HG03025 (cell line): ENCODE measurements around the gene CLEC2A.
A peak's percentile ranks its signal among the peaks of the same experiment; 100 is the strongest.
"Not testable (repeated sequence)": the region's sequence is repeated elsewhere in the genome, so short reads cannot be mapped to it uniquely, and the experiment has no call there.

Experiments
- ATAC-seq: cut with Tn5 transposase; IDR thresholded peaks from one replicate; pipeline ENCODE4 v1.9.1; 2021; ENCODE audit warnings: mild to moderate bottlenecking, moderate library complexity; ENCODE audit not compliant: unreplicated experiment, low FRiP score

CLEC2A gene

GRCh38 chr12:9932270-9932669 is at the start of gene CLEC2A:
Gene CLEC2A (minus strand): TSS chr12:9932370. CDS start chr12:9932329, 41 bp downstream.
- no peak for ATAC-seq

- no peak for ATAC-seq
These were observed 48.0 kb upstream of the CLEC2A start for GRCh38 chr12:9980126-9980525.

- no peak for ATAC-seq
These were observed 45.7 kb upstream of the CLEC2A start for GRCh38 chr12:9977916-9978315.

GRCh38 chr12:9976626-9977025 is 44.5 kb upstream of the CLEC2A start:
- not testable (repeated sequence) for ATAC-seq

- ATAC-seq, result no peak
These were observed 43.4 kb upstream of the CLEC2A start for GRCh38 chr12:9975614-9976013.

- not testable (repeated sequence) for ATAC-seq
These were observed 42.6 kb upstream of the CLEC2A start for GRCh38 chr12:9974731-9975130.

- ATAC-seq, result no peak
These were observed 41.8 kb upstream of the CLEC2A start for GRCh38 chr12:9973949-9974348.

- ATAC-seq, result no peak
These were observed 39.0 kb upstream of the CLEC2A start, which contains the start of gene CLEC12A for GRCh38 chr12:9971181-9971580. Gene CLEC12A (plus strand): TSS chr12:9971409. CDS start chr12:9971597, 188 bp downstream.

- ATAC-seq, result no peak
These were observed 37.5 kb upstream of the CLEC2A start for GRCh38 chr12:9969673-9970072.

- no peak for ATAC-seq
These were observed 29.7 kb upstream of the CLEC2A start for GRCh38 chr12:9961901-9962300.

- ATAC-seq, result no peak
These were observed 28.9 kb upstream of the CLEC2A start for GRCh38 chr12:9961106-9961505.

- no peak for ATAC-seq
These were observed 28.4 kb upstream of the CLEC2A start for GRCh38 chr12:9960590-9960989.

- ATAC-seq, result no peak
These were observed 25.7 kb upstream of the CLEC2A start for GRCh38 chr12:9957834-9958233.

GRCh38 chr12:9952954-9953729 is 21.0 kb upstream of the CLEC2A start:
- not testable (repeated sequence) for ATAC-seq

GRCh38 chr12:9951026-9951675 is 19.0 kb upstream of the CLEC2A start:
- ATAC-seq, result no peak

- ATAC-seq, result peak; percentile 98
These were observed 16.6 kb upstream of the CLEC2A start for GRCh38 chr12:9948606-9949296.

- no peak for ATAC-seq
These were observed 15.5 kb upstream of the CLEC2A start for GRCh38 chr12:9947674-9948073.

GRCh38 chr12:9944391-9944790 is 12.2 kb upstream of the CLEC2A start:
- no peak for ATAC-seq

- no peak for ATAC-seq
These were observed 11.1 kb upstream of the CLEC2A start for GRCh38 chr12:9943240-9943639.

GRCh38 chr12:9941838-9942237 is 9.7 kb upstream of the CLEC2A start:
- no peak for ATAC-seq

- no peak for ATAC-seq
These were observed 8.2 kb upstream of the CLEC2A start for GRCh38 chr12:9940375-9940774.
